ENCODE measurements around the gene PRKACB.
"Not testable (repeated sequence)": the region's sequence is repeated elsewhere in the genome, so short reads cannot be mapped to it uniquely, and the experiment has no call there.

Gene PRKACB

DNA sequence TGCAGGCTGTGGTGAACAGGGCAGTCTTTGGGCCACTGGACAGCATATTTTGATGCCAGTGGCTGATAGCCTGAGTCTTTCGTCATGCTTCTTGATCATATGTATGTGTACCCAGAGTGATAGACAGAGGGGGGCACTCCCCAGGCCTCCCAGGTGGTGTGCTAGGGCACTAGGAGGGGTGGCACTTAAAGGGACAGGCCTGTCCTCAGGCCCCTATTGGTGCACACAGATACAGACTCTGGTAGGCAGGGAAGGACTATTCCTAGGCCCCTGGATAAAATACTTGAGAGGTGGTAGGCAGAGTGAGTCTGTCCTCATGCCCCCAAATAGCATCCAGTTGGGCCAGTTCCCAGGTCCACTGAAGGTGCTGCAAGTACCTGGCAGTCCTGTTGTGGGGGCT, 80.8 kb downstream of the PRKACB start:
- DNase-seq: no peak

- peak in 1 of 2 experiments; percentile 10 for DNase-seq
Observed at GRCh38 chr1:84225646-84226045, 81.6 kb downstream of the PRKACB start.

DNA sequence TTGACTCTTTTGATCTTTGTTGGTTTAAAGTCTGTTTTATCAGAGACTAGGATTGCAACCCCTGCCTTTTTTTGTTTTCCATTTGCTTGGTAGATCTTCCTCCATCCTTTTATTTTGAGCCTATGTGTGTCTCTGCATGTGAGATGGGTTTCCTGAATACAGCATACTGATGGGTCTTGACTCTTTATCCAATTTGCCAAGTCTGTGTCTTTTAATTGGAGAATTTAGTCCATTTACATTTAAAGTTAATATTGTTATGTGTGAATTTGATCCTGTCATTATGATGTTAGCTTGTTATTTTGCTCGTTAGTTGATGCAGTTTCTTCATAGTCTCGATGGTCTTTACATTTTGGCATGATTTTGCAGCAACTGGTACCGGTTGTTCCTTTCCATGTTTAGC, 88.6 kb downstream of the PRKACB start:
- DNase-seq: not testable (repeated sequence)

GRCh38 chr1:84236256-84236655, 92.2 kb downstream of the PRKACB start:
- DNase-seq: no peak

GRCh38 chr1:84242641-84243040, 98.6 kb downstream of the PRKACB start:
- no peak for DNase-seq

- DNase-seq: no peak
Observed at GRCh38 chr1:84245563-84245962, 101.5 kb downstream of the PRKACB start.

DNA sequence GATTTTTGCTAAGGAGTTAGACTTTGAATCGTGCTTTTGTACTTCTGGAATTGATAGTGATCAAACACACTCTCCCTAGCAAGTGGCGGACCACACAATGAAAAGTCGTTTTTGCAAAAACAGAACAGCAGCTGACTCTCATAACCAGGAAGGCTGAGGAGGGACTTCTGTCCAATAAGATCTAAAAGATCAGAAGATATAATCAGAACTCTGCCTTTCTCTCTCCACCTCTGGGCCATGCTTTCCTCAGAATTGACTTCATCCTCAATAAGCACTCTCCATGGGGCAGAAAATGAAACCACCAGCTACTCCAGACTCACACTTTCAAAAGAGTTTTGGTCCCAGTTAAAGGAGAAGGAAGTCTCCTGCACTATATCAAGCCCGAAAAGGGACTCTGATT, 102.1 kb downstream of the PRKACB start:
- DNase-seq: no peak

DNA sequence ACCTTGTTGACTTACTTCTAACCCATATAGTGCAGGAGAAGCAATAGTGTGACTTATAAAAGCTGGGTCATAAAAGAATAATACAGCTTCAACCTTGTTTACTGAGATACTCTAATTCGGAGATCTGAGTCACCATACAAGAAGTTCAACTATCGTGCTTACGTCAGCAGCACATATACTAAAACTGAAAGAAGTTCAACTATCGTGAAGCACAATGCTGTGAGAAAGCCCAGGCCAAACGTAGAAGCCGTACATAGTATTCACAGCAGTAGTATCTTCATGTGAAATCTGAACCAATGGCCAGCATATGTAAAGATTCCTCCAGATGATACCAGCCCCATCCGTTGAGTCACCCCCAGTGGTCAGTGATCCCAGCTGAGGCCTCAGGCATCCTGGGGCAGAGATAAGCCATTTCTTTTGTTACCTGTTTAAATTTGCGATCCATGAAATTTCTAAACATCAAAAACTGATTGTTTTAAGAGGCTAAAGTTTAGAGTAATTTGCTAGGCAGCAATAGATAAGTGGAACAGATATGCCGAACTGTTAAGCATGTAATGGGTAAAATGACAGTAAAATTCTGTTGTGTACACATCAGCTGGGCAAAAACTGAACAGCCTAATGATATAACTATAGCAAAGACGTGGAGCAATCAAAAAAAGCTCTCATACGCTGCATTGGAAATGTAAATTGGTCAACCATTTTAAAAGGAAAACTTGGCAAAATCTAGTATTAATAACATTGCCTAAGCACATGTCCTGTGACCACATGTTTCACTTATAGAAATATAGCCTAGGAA, 103.6 kb downstream of the PRKACB start:
- no peak for DNase-seq

DNA sequence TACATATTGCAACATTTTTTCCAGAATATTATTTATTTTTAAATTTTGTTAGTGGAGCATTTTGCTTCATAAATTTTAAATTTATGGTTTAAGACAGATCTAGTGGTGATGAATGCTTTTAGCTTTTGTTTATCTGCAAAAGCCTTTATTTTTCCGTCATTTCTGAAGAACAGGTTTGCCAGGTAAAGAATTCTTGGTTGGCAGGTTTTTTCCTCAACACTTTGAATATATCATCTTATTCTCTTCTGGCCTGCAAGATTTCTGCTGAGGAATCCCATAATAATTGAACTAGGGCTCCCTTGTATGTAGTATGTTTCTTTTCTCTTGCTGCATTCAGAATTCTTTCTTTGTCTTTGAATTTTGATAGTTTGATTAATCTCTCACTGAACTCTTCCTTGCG, 106.6 kb downstream of the PRKACB start:
- no peak for DNase-seq

DNA sequence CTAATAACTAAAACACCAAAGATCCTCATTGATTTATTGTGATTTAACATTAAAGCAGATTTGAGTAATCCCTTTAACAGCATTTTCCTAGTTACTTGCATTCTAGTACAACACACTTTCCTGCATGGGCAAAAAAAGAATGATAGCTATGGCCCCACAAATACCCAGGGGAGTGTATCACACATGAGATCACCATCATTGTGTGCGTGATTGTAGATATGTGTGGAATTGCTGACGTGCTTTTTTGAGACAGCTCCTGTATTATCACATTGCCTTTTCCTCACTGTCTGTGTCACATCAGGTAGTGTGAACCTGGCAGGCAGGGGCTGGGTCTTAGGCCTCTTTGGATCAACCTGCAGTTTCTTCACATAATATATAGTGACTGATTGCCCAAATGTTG, 109.0 kb downstream of the PRKACB start:
- no peak for DNase-seq

DNA sequence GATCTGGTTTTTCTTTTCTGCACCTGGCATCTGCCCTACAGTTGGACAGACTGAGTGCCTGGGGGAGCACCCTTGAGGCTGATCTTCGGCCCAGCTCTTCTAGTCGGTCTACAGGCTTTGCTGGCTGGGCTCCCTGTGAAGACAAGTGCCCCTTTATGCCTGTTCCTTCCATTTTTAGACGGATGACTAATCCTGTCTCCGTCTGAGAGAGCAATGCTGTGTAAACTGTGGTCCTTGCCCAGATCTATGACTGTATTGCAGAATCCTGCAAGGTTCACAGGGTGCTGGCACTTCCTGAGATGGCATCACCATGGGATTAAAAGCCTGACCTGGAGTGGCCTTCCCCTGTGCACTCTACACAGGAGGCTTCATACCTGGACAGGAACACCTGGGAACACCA, 109.8 kb downstream of the PRKACB start:
- no peak for DNase-seq

DNA sequence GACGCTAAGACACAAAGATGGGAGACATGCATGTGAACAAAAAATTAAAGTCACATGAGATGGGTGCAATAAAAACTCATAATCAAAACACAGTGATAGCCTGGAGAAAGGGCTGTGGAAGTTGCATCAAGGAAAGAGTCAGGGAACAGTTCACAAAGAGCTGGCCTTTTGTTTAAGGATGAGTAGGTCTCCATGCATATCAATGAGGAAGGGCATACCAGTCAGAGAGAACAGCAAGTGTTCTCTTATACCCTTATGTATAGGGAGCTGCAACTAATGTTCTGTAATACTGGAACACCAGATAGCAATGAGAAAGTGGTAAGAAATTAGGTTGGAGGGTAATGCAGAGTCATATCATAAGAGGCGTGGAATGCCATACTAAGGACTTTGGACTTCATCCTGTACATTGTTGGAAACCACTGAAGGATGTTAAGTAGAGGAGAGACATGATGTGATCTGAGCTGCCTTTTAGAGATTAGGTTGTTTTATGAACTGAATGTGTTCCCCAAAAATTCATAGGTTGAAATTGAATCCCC, 110.7 kb downstream of the PRKACB start:
- no peak for DNase-seq

DNA sequence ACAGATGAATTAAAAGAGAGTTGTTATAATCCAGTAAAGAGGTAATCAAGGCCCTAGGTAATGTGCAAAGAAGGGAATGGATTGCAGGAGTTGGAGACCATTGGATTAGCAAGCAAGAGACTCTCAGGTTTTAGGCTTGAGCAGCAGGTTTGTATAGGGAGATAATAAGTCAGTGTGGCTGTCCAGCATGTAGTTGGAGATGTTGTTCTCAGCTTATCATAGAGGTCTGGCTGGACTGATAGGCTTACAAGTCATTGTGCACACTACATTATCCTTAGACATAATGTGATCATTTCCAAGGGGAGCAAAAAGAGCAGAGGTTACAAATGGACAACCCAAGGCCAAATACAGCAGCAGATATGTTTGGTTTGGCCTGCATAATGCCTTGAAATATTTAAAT, 111.5 kb downstream of the PRKACB start:
- no peak for DNase-seq

DNA sequence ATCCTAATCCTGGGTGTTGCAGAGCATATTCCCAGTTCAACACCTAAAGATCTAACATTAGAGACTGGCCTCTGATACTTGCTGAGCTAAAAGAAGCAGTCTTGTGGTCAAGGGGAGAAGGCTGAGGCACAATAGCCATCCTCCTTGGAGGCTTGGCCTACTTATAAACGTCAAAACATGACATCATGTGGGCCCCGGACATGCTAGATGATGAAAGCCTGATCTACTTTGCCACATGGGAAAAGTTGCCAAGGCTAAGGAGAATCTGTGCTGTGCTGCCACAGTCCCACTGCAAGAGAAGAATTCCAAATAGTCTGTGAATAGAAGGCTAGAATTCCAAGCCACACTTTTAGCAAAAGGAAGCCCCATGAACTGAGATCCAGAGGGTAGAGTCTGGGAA, 113.5 kb downstream of the PRKACB start:
- DNase-seq: no peak

DNA sequence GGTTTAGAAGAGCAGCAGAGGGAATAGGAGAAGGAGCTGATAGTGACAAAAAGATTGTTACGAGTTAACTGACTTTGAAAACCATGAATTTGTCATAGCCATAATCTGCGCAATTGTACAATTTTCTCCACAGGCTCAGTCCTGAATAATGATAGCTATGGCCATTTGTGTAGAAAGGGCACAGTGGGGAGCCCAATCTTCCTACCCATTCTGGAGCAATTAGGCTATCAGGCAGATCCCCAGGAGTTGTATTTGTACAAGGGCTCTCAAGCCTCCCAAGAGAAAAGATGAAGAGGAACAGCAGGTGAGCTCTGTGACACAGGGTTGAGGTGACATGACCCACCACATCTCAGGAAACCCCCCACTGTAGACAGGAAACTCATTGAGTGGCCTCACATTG, 115.3 kb downstream of the PRKACB start:
- peak; percentile 93 to 98 for DNase-seq

DNA sequence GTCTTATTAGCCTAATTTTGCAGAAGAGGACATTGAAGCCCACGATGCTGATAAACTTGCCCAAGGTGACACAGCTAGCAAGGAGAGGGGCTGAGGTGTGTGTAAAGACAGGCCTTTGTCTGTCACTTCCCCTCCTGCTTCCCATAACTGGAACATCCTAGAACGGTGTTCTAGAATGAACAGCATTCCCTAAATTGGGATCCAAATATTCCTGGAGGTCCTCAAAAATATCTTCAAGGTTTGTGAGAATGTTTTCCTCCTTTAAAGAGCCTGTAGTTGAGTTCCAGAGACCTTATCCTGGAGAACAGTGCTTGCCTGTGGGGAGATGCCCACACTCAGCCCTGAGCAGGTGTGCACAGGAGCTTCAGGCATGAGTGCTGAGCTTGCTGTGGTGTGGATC, 115.9 kb downstream of the PRKACB start:
- no peak for DNase-seq

GRCh38 chr1:84260852-84261518, 116.9 kb downstream of the PRKACB start:
- peak; percentile 83 to 95 for DNase-seq

GRCh38 chr1:84264961-84265360, 120.9 kb downstream of the PRKACB start:
- DNase-seq: no peak

DNA sequence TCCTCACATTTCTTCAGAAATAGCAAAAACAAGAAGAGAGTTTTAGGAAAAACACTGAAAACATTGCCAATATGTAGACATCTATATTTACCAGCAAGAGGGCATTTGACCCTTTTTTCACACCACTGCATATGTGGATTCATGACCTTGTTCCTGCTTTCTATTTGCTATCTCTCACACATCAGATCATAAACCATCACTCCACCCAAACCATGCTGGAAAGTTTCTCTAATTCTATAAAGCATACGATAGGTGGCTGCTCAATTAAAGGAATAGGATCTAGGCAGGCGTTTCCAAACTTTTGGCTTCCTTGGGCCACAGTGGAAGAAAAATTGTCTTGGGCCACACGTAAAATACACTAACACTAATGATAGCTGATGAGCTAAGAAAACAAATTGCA, 121.8 kb downstream of the PRKACB start:
- DNase-seq: no peak

- DNase-seq: no peak
Observed at GRCh38 chr1:84266748-84267147, 122.7 kb downstream of the PRKACB start.

GRCh38 chr1:84267476-84267875, 123.4 kb downstream of the PRKACB start:
- DNase-seq: no peak

GRCh38 chr1:84268346-84268745, 124.3 kb downstream of the PRKACB start:
- DNase-seq: peak in 1 of 2 experiments; percentile 8

DNA sequence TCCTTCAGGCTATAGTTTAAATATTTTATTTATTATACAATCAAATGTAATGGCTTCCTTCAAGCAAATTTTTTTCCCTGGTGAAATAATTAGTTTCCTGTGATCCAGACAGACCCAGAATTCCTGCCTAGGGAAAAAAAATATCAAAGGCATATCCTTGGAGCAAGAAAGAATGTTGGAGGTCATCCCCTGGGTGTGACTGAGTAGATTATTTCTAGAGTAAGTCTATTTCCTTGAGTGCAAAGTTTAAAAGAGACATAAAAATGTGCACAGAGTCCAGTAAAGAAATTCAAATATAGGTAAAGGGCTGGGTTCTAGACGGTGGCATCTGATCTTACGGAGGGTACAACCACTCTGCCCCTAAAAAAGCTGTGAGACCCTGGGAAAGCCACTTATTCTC, 125.2 kb downstream of the PRKACB start:
- no peak for DNase-seq

DNA sequence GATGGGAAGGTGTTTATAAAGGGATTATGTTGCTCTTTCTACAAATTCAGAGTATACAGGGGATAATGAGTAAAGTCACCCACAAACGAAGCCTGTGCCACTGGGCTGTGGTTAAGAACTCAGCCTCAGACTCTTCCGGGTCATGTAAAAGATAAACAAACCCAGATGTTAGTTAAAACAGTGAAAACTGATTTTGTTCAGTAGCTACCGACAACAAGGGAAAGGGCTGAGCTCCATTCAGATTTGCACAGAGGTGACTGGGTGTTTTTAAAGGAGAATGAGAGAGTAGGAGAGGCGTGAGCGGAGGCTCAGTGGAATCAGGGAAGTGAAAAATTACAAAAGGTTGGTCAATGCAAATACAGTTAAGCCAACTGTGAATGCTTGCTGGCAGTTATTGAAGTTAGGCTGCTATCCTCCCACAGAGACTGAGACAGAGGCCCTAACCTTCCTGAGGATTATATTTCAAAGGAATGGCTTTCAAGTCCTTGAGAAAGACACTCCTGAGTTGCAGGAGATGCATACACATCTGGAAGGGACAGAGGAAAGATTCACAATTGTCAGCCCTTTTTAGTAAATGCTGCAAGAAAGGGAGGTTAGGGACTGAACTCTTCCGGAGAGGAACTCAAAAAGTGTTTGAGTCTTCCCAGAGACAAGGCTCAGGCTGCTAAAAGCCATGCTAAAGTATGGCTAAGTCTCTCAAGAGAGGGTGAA, 127.5 kb downstream of the PRKACB start:
- peak; percentile 9 to 63 for DNase-seq
